Testis (tissue), 2 donors: ENCODE results near the gene GET4.

Source experiments
- POLR2A ChIP-seq: fragments of 450-650 bp; IDR thresholded peaks from one replicate; pipeline ENCODE4 v1.6.1; 2017; ENCODE audit warnings: antibody characterized with exemption, mild to moderate bottlenecking, moderate library complexity
- TF ChIP-seq, protein P1 (sequence below), 3 experiments: fragments of 450-650 bp in 2 of 3; fragments of 200-600 bp in 1 of 3; sonication (generic) in 1 of 3; IDR thresholded peaks; one replicate each; pipeline ENCODE4 v1.5.1; 2016 to 2019; ENCODE audit warnings: antibody characterized with exemption in 3 of 3, mild to moderate bottlenecking in 2 of 3, moderate library complexity in 1 of 3

DNA sequence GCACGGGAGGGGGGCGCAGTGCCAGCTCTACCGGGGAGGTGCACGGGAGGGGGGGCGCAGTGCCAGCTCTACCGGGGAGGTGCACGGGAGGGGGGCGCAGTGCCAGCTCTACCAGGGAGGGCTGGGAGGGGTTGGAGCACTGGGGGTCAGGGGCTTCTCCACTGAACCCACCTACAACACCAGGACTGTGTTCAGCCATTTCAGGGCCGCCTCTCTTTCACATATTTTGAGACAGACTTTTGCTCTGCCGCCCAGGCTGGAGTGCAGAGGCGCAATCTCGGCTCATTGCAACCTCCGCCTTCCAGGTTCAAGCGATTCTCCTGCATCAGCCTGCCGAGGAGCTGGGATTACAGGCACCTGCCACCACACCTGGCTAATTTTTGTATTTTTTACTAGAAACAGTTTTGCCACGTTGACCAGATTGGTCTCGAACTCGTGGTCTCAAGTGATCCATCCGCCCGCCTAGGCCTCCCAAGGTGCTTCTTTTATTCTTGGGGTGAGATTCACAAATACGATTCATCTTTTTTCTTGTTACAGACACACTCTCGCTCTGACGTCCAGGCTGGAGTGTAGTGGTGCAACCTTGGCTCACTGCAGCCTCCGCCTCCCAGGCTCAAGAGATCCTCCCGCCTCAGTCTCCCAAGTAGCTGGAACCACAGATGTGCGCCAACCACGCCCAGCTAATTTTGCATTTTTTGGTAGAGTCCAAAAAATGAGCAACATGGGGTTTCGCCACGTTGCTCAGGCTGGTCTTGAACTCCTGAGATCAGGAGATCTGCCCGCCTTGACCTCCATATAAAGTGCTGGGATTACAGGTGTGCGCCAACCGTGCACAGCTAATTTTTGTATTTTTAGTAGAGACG is 41.1 kb downstream of the GET4 start:
- TF ChIP-seq, protein P1, sequence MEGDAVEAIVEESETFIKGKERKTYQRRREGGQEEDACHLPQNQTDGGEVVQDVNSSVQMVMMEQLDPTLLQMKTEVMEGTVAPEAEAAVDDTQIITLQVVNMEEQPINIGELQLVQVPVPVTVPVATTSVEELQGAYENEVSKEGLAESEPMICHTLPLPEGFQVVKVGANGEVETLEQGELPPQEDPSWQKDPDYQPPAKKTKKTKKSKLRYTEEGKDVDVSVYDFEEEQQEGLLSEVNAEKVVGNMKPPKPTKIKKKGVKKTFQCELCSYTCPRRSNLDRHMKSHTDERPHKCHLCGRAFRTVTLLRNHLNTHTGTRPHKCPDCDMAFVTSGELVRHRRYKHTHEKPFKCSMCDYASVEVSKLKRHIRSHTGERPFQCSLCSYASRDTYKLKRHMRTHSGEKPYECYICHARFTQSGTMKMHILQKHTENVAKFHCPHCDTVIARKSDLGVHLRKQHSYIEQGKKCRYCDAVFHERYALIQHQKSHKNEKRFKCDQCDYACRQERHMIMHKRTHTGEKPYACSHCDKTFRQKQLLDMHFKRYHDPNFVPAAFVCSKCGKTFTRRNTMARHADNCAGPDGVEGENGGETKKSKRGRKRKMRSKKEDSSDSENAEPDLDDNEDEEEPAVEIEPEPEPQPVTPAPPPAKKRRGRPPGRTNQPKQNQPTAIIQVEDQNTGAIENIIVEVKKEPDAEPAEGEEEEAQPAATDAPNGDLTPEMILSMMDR (IDR thresholded peaks at IDR 0.05), result no peak
- TF ChIP-seq POLR2A, result no peak
